GM04503 (cell line): ENCODE results near the gene UPF3B.
"Not testable (repeated sequence)": the region's sequence is repeated elsewhere in the genome, so short reads cannot be mapped to it uniquely, and the experiment has no call there.

Experiments used
- DNase-seq: peaks from one replicate; pipeline ENCODE4 v3.0.0-alpha.2; 2012; ENCODE audit warnings: low read depth

Gene UPF3B

DNA sequence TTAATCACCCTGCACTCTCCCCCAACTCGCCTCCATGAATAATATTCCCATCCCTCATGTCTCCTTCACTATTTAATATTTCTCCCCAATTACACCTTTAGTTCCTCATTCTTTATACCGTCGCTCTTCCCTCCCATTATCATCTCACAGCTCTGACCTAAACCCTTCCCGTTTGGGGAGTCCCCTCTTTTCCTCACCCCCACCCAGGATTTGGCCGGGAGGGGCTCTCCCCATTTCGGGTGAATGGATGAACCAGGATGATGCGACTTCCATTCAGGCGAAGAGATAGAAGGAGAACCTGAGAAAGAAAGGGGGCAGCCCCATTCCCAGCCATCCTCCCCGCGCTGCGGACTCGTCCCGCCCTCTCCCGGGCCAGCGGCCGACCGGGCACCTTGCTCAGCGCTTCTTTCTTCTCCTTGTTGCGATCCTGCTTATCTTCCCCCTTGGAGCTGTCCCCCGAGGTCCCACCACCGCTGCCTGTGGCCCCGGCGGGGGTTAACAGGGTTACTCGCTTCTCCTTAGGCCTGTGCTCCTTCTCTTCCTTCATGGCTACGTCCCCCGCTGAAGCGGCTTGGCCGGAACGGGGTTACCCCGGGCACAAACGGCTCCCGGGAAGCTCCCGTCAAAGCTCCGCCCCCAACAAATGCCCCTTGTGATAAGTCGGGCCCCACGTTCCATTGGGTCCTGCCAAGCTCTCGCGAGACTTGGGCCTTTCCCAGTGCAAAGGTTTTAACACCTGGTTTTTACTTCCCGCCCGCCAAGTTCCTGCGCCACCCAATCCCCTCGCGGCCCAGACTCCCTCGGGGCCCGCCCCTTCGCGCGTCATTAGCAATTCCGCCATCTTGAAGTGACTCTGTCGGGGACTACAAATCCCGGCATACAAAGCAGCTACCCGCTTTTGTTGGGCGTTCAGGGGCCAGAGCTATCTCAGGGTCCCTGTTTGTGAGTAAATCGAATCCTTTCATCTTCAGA lies at the start of gene UPF3B:
TSS of gene UPF3B (minus strand) at position 582 of the 972 bp plus-strand sequence. CDS start at position 547, 35 bp downstream.
- DNase-seq = peak; percentile 86

- DNase-seq = no peak
These were observed 48.2 kb upstream of the UPF3B start for GRCh38 chrX:119900976-119901375.

GRCh38 chrX:119899125-119899524 lies 46.4 kb upstream of the UPF3B start:
- no peak for DNase-seq

DNA sequence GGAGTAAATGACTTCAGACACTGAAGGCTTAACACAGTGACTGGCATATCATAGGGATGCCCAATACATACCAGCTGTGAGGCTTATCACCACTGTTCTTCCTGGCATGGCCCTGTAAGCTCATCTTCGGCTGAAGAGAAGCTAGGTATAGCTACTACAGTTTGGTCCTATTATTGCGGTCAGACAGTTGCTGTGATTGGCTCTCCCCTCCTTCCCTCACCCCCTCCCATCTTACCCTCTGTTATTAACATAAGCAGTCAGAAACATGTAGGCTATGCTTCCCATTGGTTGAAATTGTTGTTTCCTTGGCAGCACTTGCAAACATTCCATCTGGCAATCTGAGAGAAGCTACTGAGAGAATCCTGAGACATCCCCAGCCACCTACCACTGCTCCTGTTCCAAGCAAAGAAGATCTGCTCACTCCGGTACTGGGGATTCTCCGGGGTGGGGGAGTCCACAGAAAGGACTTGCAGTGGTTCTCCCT lies 43.1 kb upstream of the UPF3B start, which contains the start of gene AKAP14:
TSS of gene AKAP14 (plus strand) at position 51 of the 484 bp plus-strand sequence. CDS start 7,331 bp downstream, outside the sequence.
- no peak for DNase-seq

- DNase-seq = not testable (repeated sequence)
These were observed 39.4 kb upstream of the UPF3B start for GRCh38 chrX:119891961-119892692.

GRCh38 chrX:119890626-119891025 lies 37.9 kb upstream of the UPF3B start:
- DNase-seq = not testable (repeated sequence)

DNA sequence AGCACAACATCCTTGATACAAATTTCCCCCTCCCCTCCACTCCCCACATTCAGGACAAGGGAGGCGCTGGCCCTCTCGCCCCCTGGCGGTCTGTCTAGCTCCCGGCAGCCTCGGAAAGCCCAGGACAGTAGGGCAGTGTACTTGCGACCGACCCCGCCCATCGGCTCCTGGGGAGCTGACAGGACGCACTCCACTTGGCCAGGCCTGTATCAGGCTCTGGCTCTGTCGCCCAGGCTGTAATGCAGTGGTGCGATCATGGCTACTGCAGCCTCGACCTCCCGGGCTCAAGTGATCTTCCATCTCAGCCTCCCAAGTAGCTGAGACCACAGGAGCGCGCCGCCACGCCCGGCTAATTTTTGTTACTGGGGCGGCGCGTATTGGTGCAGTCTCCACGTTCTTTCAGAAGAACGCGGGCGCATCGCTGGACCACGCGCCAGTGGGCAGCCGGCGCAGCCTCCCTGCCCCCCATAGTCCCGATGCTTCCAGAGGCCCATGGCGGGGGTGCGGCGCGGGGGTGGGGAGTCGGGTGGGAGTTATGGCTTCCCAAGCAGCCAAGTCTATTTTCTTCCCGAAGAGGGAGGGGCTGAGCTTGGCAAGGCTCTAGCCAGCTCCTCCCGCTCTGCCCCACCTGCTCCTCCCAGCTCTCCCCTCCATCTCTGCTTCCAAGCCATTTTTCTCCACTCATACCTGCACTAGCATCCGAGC lies 35.1 kb upstream of the UPF3B start:
- DNase-seq = no peak

DNA sequence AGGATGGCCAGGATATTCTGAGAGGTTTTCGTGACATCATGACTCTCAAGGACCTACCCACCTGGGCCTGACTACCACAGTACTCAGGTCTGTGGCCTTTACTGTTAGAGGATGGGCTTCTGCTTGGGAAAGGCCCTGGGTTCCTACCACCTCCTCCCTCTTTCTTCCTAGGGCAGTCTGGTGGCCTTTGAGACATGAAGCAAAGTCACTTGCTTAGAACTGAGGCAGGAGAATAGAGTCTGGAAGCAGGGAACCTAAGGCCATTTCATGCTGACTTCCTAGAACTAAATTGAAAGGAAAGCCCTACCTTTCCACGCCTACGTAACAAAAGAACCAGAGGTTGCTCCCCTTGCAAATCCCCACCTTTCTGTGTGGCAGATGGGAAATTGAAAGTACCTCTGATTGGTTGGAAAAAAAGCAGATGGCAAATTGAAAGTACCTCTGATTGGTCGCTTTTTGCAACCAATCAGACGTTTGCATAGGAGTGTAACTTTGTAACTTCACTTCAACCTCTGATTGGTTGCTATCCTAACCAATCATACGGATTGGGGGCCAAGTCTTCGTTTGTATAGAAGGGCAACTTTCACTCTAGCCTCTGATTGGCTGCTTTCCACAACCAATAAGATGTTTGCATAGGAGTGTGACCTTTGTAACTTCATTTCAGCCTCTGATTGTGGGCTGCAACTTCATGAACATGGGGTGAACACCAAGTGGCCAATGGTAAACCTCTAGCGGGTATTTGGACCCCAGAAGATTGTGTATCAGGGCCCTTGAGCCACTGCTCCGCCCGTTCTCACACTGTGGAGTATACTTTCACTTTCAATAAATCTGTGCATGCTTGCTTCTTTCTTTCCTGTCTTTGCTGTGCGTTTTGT lies 33.0 kb upstream of the UPF3B start:
- no peak for DNase-seq

- DNase-seq = no peak
These were observed 28.0 kb upstream of the UPF3B start for GRCh38 chrX:119880552-119881437.

GRCh38 chrX:119880076-119880475 lies 27.3 kb upstream of the UPF3B start:
- no peak for DNase-seq

- DNase-seq = no peak
These were observed 26.0 kb upstream of the UPF3B start for GRCh38 chrX:119878740-119879139.

DNA sequence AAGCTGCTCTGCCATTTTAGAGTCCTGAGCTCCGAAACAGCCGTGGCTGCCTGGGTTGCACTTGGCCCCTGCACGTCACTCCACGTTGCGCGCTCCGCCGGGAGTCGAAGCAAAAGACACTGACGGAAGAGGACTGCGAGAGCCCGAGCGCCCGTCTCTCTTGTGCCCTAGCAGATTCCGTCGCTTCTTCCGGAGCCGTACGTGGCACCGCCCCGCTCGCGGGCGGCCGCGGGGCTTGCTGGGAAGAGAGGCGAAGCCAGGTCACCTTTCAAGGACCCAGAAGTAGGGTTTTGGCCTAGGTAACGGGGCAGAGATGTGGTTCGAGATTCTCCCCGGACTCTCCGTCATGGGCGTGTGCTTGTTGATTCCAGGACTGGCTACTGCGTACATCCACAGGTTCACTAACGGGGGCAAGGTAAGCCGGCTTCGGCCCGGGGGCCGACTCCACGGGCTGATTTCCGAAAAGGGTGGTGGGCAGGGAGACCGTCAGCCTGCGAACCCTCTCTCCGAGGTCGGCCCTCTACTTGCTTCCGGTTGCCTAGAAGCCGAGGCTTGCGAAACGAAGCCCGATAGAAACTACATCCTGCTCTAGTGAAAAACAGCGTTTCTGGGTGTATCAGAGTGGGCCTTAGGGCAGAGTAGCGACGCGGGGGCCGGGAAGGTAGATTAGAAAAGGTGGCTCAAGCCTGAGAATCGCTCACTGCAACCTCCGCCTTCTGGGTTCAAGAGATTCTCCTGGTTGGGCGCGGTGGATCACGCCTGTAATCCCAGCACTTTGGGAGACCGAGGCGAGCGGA lies 19.0 kb upstream of the UPF3B start, which contains the start of the genes NDUFA1 and RNF113A:
TSS of gene NDUFA1 (plus strand) at position 234 of the 797 bp plus-strand sequence. CDS start at position 314, 80 bp downstream.
TSS of gene RNF113A (minus strand) at position 135 of the 797 bp plus-strand sequence. CDS start at position 15, 120 bp downstream.
- DNase-seq = peak; percentile 44

DNA sequence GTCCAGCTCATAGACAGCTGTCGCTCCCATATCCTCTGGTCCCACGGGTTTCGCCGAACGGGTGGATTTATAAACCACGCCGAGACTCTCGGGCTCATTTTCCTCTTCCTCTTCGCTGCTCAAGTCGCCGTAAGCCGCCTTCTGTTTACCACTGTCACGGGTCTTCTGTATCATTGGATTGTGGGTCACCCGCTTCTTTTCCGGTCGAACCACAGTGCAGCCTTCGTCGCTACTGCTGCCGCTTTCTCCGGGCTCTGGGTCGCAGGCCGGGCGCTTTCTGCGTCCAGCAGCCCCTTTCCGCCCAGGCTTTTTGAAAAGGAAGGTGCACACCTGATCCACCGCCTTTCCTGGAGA lies 18.5 kb upstream of the UPF3B start:
- DNase-seq = no peak

GRCh38 chrX:119870626-119871131 lies 17.9 kb upstream of the UPF3B start:
- DNase-seq = no peak

DNA sequence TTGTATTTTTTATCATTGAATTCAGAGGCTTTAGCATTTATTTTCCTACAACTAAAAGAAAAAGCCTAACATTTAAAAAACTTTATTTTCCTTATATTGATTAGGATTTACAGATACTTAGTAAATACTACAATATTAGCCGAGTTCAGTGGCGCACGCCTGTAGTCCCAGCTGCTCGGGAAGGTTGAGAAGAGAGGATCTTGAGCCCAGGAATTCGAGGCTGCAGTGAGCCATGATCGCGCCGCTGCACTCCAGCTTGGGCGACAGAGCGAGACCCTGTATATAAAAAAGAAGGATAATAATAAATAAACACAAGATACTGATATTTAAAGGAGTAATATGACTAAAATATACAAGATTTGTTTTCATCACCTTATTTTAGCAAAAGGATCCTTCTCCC lies 681 bp upstream of the UPF3B start:
- no peak for DNase-seq

- no peak for DNase-seq
These were observed 18.9 kb downstream of the UPF3B start for GRCh38 chrX:119833905-119834304.

DNA sequence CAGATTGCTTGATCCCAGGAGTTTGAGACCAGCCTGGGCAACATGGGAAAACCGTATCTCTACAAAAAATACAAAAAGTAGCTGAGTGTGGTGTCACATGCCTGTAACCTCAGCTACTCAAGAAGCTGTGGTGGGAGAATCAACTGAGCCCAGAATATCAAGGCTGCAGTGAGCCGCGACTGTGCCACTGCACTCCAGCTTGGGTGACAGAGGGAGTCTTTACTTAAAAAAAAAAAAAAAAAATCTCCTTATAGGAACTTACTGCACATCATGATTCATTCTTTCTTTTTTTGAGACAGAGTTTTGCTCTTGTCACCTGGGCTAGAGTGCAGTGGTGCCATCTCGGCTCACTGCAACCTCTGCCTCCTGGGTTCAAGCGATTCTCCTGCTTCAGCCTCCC lies 24.3 kb downstream of the UPF3B start:
- DNase-seq = no peak

- DNase-seq = peak; percentile 33
These were observed 26.3 kb downstream of the UPF3B start for GRCh38 chrX:119826399-119826959.
